H9 (cell line): ENCODE measurements around the gene LYZL6. TPM values are rescaled to one million over a fixed set of nuclear protein-coding genes. Genes with fewer than 3 reads are reported as not detected.

Experiments
- DNase-seq: peaks from one replicate; pipeline ENCODE4 v3.0.0-alpha.2; 2017
- H2AFZ ChIP-seq: one replicate; pipeline ENCODE4 v1.6.1; 2013; ENCODE audit warnings: mild to moderate bottlenecking, low read length, control low read depth, moderate library complexity
- H2AK5ac ChIP-seq: 2 replicates; pipeline ENCODE4 v1.6.1; 2013; ENCODE audit warnings: low read length, control low read depth, mixed read lengths; ENCODE audit not compliant: insufficient read length
- H2BK120ac ChIP-seq: one replicate; pipeline ENCODE4 v1.6.1; 2013; ENCODE audit warnings: low read depth, mild to moderate bottlenecking, low read length, control low read depth, inconsistent platforms; ENCODE audit not compliant: poor library complexity, severe bottlenecking
- H2BK12ac ChIP-seq: 2 replicates; pipeline ENCODE4 v1.6.1; 2013; ENCODE audit warnings: low read length, control low read depth, mixed read lengths, low read depth; ENCODE audit not compliant: insufficient read length
- H2BK15ac ChIP-seq: 2 replicates; pipeline ENCODE4 v1.6.1; 2013; ENCODE audit warnings: low read depth, low read length, control low read depth
- H2BK20ac ChIP-seq: one replicate; pipeline ENCODE4 v1.6.1; 2013; ENCODE audit warnings: low read depth, mild to moderate bottlenecking, low read length, control low read depth, inconsistent platforms; ENCODE audit not compliant: poor library complexity, severe bottlenecking
- H2BK5ac ChIP-seq: 2 replicates; pipeline ENCODE4 v1.6.1; 2013; ENCODE audit warnings: low read length, control low read depth, mixed read lengths; ENCODE audit not compliant: insufficient read length
- H3K14ac ChIP-seq: 2 replicates; pipeline ENCODE4 v1.6.1; 2013; ENCODE audit warnings: low read length, control low read depth; ENCODE audit not compliant: insufficient read depth
- H3K18ac ChIP-seq: 2 replicates; pipeline ENCODE4 v1.6.1; 2013; ENCODE audit warnings: low read depth, mild to moderate bottlenecking, mixed read lengths, low read length, control low read depth; ENCODE audit not compliant: insufficient read length
- H3K23ac ChIP-seq: 2 replicates; pipeline ENCODE4 v1.6.1; 2013; ENCODE audit warnings: low read length, control low read depth, mixed read lengths, low read depth; ENCODE audit not compliant: insufficient read length
- H3K23me2 ChIP-seq: 2 replicates; pipeline ENCODE4 v1.6.1; 2013; ENCODE audit warnings: low read depth, mild to moderate bottlenecking, mixed read lengths, low read length, control low read depth; ENCODE audit not compliant: insufficient read length, poor library complexity, severe bottlenecking
- H3K27ac ChIP-seq: 2 replicates; pipeline ENCODE4 v1.5.1; 2013; ENCODE audit warnings: low read length, control low read depth, mixed read lengths, low read depth; ENCODE audit not compliant: insufficient read length
- H3K27me3 ChIP-seq: 2 replicates; pipeline ENCODE4 v1.6.1; 2013; ENCODE audit warnings: low read length, control low read depth, inconsistent platforms; ENCODE audit not compliant: insufficient read depth
- H3K4ac ChIP-seq: 2 replicates; pipeline ENCODE4 v1.6.1; 2013; ENCODE audit warnings: low read depth, mild to moderate bottlenecking, control low read depth, inconsistent platforms, low read length, moderate library complexity
- H3K4me1 ChIP-seq: 2 replicates; pipeline ENCODE4 v1.6.1; 2013; ENCODE audit warnings: low read length, control low read depth, inconsistent platforms; ENCODE audit not compliant: insufficient read depth
- H3K4me2 ChIP-seq: 2 replicates; pipeline ENCODE4 v1.6.1; 2013; ENCODE audit warnings: low read length, control low read depth, mixed read lengths; ENCODE audit not compliant: insufficient read length, insufficient read depth
- H3K56ac ChIP-seq: 2 replicates; pipeline ENCODE4 v1.6.1; 2013; ENCODE audit warnings: low read depth, mild to moderate bottlenecking, mixed read lengths, low read length, control low read depth; ENCODE audit not compliant: insufficient read length
- H3K79me1 ChIP-seq: 2 replicates; pipeline ENCODE4 v1.6.1; 2013; ENCODE audit warnings: low read depth, mild to moderate bottlenecking, moderate library complexity, low read length, control low read depth, inconsistent platforms; ENCODE audit not compliant: insufficient read depth, poor library complexity, severe bottlenecking
- H3K79me2 ChIP-seq: 2 replicates; pipeline ENCODE4 v1.6.1; 2013; ENCODE audit warnings: low read length, control low read depth, inconsistent platforms; ENCODE audit not compliant: insufficient read depth
- H3K9ac ChIP-seq: 2 replicates; pipeline ENCODE4 v1.6.1; 2013; ENCODE audit warnings: low read length, control low read depth, mixed read lengths; ENCODE audit not compliant: insufficient read length; ENCODE audit errors: extremely low read depth
- H3K9me3 ChIP-seq: one replicate; pipeline ENCODE4 v1.6.1; 2013; ENCODE audit warnings: low read depth, low read length, inconsistent platforms; ENCODE audit not compliant: control insufficient read depth
- H3T11ph ChIP-seq: one replicate; pipeline ENCODE4 v1.6.1; 2013; ENCODE audit warnings: mild to moderate bottlenecking, low read length, control low read depth, inconsistent platforms
- H4K20me1 ChIP-seq: one replicate; pipeline ENCODE4 v1.6.1; 2013; ENCODE audit not compliant: control insufficient read depth, insufficient read length, insufficient read depth
- H4K5ac ChIP-seq: 2 replicates; pipeline ENCODE4 v1.6.1; 2013; ENCODE audit warnings: low read depth, mild to moderate bottlenecking, mixed read lengths, low read length, control low read depth; ENCODE audit not compliant: insufficient read length
- H4K8ac ChIP-seq: replicated peaks from 2 replicates; pipeline ENCODE4 v1.6.1; 2013; ENCODE audit warnings: low read length, control low read depth, mixed read lengths, low read depth; ENCODE audit not compliant: insufficient read length
- H4K91ac ChIP-seq: 2 replicates; pipeline ENCODE4 v1.6.1; 2013; ENCODE audit warnings: low read depth, mild to moderate bottlenecking, moderate library complexity, mixed read lengths, low read length, control low read depth; ENCODE audit not compliant: insufficient read length
- H3K27ac Mint-ChIP-seq, 3 experiments: 2 replicates in 2 of 3; 3 replicates in 1 of 3; pipeline ENCODE4 v1.8.0; 2020 to 2021; ENCODE audit warnings: mixed read lengths in 3 of 3, mild to moderate bottlenecking in 1 of 3, moderate library complexity in 1 of 3
- H3K27me3 Mint-ChIP-seq: 2 replicates; pipeline ENCODE4 v1.8.0; 2021; ENCODE audit warnings: low read depth, mild to moderate bottlenecking, moderate library complexity, mixed read lengths
- H3K36me3 Mint-ChIP-seq, 3 experiments: 2 replicates in 2 of 3; 3 replicates in 1 of 3; pipeline ENCODE4 v1.8.0; 2020 to 2021; ENCODE audit warnings: low read depth in 3 of 3, mixed read lengths in 3 of 3; ENCODE audit not compliant: insufficient read depth in 1 of 3
- H3K4me1 Mint-ChIP-seq, 2 experiments: 2 replicates each; pipeline ENCODE4 v1.8.0; 2020; ENCODE audit warnings: mixed read lengths in 2 of 2
- H3K4me3 Mint-ChIP-seq, 2 experiments: 2 replicates in 1 of 2; 3 replicates in 1 of 2; pipeline ENCODE4 v1.8.0; 2020 to 2021; ENCODE audit warnings: mild to moderate bottlenecking in 2 of 2, mixed read lengths in 2 of 2, moderate library complexity in 1 of 2
- H3K9me3 Mint-ChIP-seq, 2 experiments: 2 replicates in 1 of 2; 3 replicates in 1 of 2; pipeline ENCODE4 v1.8.0; 2020; ENCODE audit warnings: mild to moderate bottlenecking in 2 of 2, mixed read lengths in 2 of 2, moderate library complexity in 1 of 2
- WGBS: extraction: QIAGEN DNeasy Blood & Tissue Kit; methylation state at CpG from one replicate; pipeline ENCODE4 v1.1.7; 2013; ENCODE audit warnings: missing lambda C conversion rate, low lambda C conversion rate, mixed read lengths; ENCODE audit not compliant: insufficient read length; ENCODE audit errors: extremely low coverage; 5-methylcytosine and 5-hydroxymethylcytosine counted together
- total RNA-seq: library from RNA; stranded (reverse); gene quantifications from 2 replicates; pipeline ENCODE4 v1.2.1, GENCODE V29; 2021
- TF ChIP-seq, protein P1 (sequence below): fragments of 200-600 bp; sonication (generic); conservative IDR thresholded peaks from 3 replicates; pipeline ENCODE4 v1.8.0; 2021; ENCODE audit warnings: antibody characterized with exemption, mild to moderate bottlenecking

The LYZL6 gene
- total RNA-seq, 1 experiment from 2014 or later = not detected

DNA sequence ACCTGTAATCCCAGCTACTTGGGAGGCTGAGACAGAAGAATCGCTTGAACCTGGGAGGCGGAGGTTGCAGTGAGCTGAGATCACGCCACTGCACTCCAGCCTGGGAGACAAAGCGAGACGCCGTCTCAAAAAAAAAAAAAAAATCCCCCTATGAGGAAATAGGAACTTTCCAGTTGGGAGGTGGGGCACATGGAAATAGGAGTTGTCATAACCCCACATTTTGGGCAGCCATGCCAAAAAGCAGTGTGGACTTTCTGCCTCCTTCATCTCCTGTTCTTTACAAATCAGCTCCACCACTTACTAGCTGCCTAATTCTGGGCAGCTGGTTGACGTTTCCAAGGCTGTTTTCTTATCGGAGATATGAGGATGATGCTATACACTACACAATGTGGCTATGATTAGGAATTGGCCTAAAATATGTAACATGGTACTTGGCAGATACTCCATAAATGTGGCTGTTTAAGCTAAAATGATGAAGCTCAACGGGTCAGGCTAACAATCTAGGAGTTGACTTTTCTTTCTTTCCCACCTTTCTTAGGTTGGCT, 41.8 kb downstream of the LYZL6 start:
- no peak overlapping the region for H2AFZ ChIP-seq
- TF ChIP-seq, protein P1, sequence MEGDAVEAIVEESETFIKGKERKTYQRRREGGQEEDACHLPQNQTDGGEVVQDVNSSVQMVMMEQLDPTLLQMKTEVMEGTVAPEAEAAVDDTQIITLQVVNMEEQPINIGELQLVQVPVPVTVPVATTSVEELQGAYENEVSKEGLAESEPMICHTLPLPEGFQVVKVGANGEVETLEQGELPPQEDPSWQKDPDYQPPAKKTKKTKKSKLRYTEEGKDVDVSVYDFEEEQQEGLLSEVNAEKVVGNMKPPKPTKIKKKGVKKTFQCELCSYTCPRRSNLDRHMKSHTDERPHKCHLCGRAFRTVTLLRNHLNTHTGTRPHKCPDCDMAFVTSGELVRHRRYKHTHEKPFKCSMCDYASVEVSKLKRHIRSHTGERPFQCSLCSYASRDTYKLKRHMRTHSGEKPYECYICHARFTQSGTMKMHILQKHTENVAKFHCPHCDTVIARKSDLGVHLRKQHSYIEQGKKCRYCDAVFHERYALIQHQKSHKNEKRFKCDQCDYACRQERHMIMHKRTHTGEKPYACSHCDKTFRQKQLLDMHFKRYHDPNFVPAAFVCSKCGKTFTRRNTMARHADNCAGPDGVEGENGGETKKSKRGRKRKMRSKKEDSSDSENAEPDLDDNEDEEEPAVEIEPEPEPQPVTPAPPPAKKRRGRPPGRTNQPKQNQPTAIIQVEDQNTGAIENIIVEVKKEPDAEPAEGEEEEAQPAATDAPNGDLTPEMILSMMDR = no peak
- H3K23me2 ChIP-seq = no peaks in the 10 kb centered on the region
- DNase-seq = no peak
- H3K79me1 ChIP-seq = no peaks in the 10 kb centered on the region
- H2BK12ac ChIP-seq = no peak overlapping the region
- no peaks in the 10 kb centered on the region for H3K27me3 ChIP-seq
- no peak overlapping the region for H2BK15ac ChIP-seq
- no peak overlapping the region for H4K8ac ChIP-seq
- H3K9ac ChIP-seq = no peak overlapping the region
- H2BK5ac ChIP-seq = no peak overlapping the region
- peaks cover 7% of the 10 kb centered on the region in 2 experiments; a peak in 3 of 5 replicates for H3K9me3 Mint-ChIP-seq
- no peak overlapping the region for H3K4me3 Mint-ChIP-seq
- no peak overlapping the region for H3T11ph ChIP-seq
- H2AK5ac ChIP-seq = no peak overlapping the region
- no peak overlapping the region for H2BK120ac ChIP-seq
- H3K79me2 ChIP-seq = no peaks in the 10 kb centered on the region
- H3K14ac ChIP-seq = no peak overlapping the region
- no peaks in the 10 kb centered on the region for H3K4me1 ChIP-seq
- no peak overlapping the region for H3K27ac Mint-ChIP-seq
- no CpG with 5 or more reads among the region's 9 CpGs for WGBS
- H3K27ac ChIP-seq = no peak overlapping the region
- H3K56ac ChIP-seq = no peak overlapping the region
- no peak overlapping the region for H3K4me2 ChIP-seq
- H2BK20ac ChIP-seq = no peak overlapping the region
- peaks cover 2% of the 10 kb centered on the region; the same call in 1 of the 2 replicates for H3K27me3 Mint-ChIP-seq
- no peaks in the 10 kb centered on the region; a peak in 1 of 7 replicates for H3K36me3 Mint-ChIP-seq
- H3K4me1 Mint-ChIP-seq = peaks cover 0 to 3% of the 10 kb centered on the region in 2 experiments; a peak in 3 of 4 replicates
- H4K20me1 ChIP-seq = no peaks in the 10 kb centered on the region
- H3K23ac ChIP-seq = no peak overlapping the region
- no peak overlapping the region for H4K91ac ChIP-seq
- no peak overlapping the region for H3K18ac ChIP-seq
- no peak overlapping the region for H4K5ac ChIP-seq
- no peaks in the 10 kb centered on the region for H3K9me3 ChIP-seq
- H3K4ac ChIP-seq = no peak overlapping the region
